GM18873 (cell line): ENCODE data around the gene KCNK5.

ENCODE experiments used
- ATAC-seq: cut with Tn5 transposase; IDR thresholded peaks from one replicate; pipeline ENCODE4 v1.9.1; 2021; ENCODE audit warnings: mild to moderate bottlenecking, moderate library complexity, moderate number of reproducible peaks; ENCODE audit not compliant: unreplicated experiment, low FRiP score

Gene KCNK5

GRCh38 chr6:39243809-39244208 lies 14.5 kb upstream of the KCNK5 start:
- ATAC-seq: no peak

GRCh38 chr6:39240155-39240757 lies 11.0 kb upstream of the KCNK5 start:
- ATAC-seq: no peak

GRCh38 chr6:39239527-39240154 lies 10.4 kb upstream of the KCNK5 start:
- no peak for ATAC-seq

- ATAC-seq: no peak
These were observed 7.5 kb upstream of the KCNK5 start for GRCh38 chr6:39236742-39237141.

GRCh38 chr6:39233333-39233732 lies 4.1 kb upstream of the KCNK5 start:
- no peak for ATAC-seq

GRCh38 chr6:39231521-39232243 lies 2.4 kb upstream of the KCNK5 start:
- no peak for ATAC-seq

GRCh38 chr6:39230654-39231035 lies 1.4 kb upstream of the KCNK5 start:
- ATAC-seq: no peak

- no peak for ATAC-seq
These were observed 934 bp downstream of the KCNK5 start for GRCh38 chr6:39228111-39228971.

GRCh38 chr6:39227476-39227875 lies 1.8 kb downstream of the KCNK5 start:
- no peak for ATAC-seq

- ATAC-seq: no peak
These were observed 2.5 kb downstream of the KCNK5 start for GRCh38 chr6:39226639-39227329.

- ATAC-seq: no peak
These were observed 3.3 kb downstream of the KCNK5 start for GRCh38 chr6:39225946-39226437.

GRCh38 chr6:39225543-39225942 lies 3.7 kb downstream of the KCNK5 start:
- ATAC-seq: no peak

- ATAC-seq: no peak
These were observed 4.6 kb downstream of the KCNK5 start for GRCh38 chr6:39224523-39225182.

GRCh38 chr6:39224011-39224410 lies 5.3 kb downstream of the KCNK5 start:
- no peak for ATAC-seq

GRCh38 chr6:39223555-39223954 lies 5.7 kb downstream of the KCNK5 start:
- no peak for ATAC-seq

- ATAC-seq: no peak
These were observed 6.2 kb downstream of the KCNK5 start for GRCh38 chr6:39223061-39223460.

GRCh38 chr6:39221779-39222641 lies 7.3 kb downstream of the KCNK5 start:
- ATAC-seq: no peak

GRCh38 chr6:39221115-39221514 lies 8.2 kb downstream of the KCNK5 start:
- ATAC-seq: no peak
